ENCODE measurements around the gene MS4A15.
"Not testable (repeated sequence)": the region's sequence is repeated elsewhere in the genome, so short reads cannot be mapped to it uniquely, and the experiment has no call there.

MS4A15 gene

GRCh38 chr11:60756307-60757032, at the start of gene MS4A15:
Gene MS4A15 (plus strand): TSS chr11:60756867. CDS start chr11:60763734, 6,867 bp downstream.
- DNase-seq: no peak

GRCh38 chr11:60706931-60707330, 49.7 kb upstream of the MS4A15 start:
- DNase-seq: no peak

- DNase-seq: no peak
Measured at GRCh38 chr11:60710482-60710881, 46.2 kb upstream of the MS4A15 start.

GRCh38 chr11:60711276-60711675, 45.4 kb upstream of the MS4A15 start:
- no peak for DNase-seq

GRCh38 chr11:60713423-60713822, 43.2 kb upstream of the MS4A15 start:
- DNase-seq: not testable (repeated sequence)

GRCh38 chr11:60717956-60718355, 38.7 kb upstream of the MS4A15 start:
- no peak for DNase-seq

GRCh38 chr11:60718524-60719316, 37.9 kb upstream of the MS4A15 start:
- DNase-seq: no peak

GRCh38 chr11:60719391-60719790, 37.3 kb upstream of the MS4A15 start:
- DNase-seq: no peak

- no peak for DNase-seq
Measured at GRCh38 chr11:60720460-60720859, 36.2 kb upstream of the MS4A15 start.

- no peak for DNase-seq
Measured at GRCh38 chr11:60724420-60724819, 32.2 kb upstream of the MS4A15 start, which contains the start of gene MS4A18. Gene MS4A18 (plus strand): TSS chr11:60724720.

- no peak for DNase-seq
Measured at GRCh38 chr11:60725592-60725991, 31.1 kb upstream of the MS4A15 start.

- DNase-seq: no peak
Measured at GRCh38 chr11:60731586-60731985, 25.1 kb upstream of the MS4A15 start.

GRCh38 chr11:60734279-60734678, 22.4 kb upstream of the MS4A15 start:
- no peak for DNase-seq

GRCh38 chr11:60739114-60739513, 17.6 kb upstream of the MS4A15 start:
- no peak for DNase-seq

GRCh38 chr11:60740573-60740972, 16.1 kb upstream of the MS4A15 start:
- no peak for DNase-seq

- no peak for DNase-seq
Measured at GRCh38 chr11:60741421-60741820, 15.2 kb upstream of the MS4A15 start.

GRCh38 chr11:60743058-60743457, 13.6 kb upstream of the MS4A15 start:
- DNase-seq: no peak

GRCh38 chr11:60744114-60744513, 12.6 kb upstream of the MS4A15 start:
- DNase-seq: no peak

GRCh38 chr11:60747359-60747873, 9.3 kb upstream of the MS4A15 start:
- no peak for DNase-seq

GRCh38 chr11:60748225-60748624, 8.4 kb upstream of the MS4A15 start:
- no peak for DNase-seq

- no peak for DNase-seq
Measured at GRCh38 chr11:60748821-60749220, 7.8 kb upstream of the MS4A15 start.

GRCh38 chr11:60750911-60751310, 5.8 kb upstream of the MS4A15 start:
- DNase-seq: no peak

GRCh38 chr11:60753309-60753708, 3.4 kb upstream of the MS4A15 start:
- DNase-seq: no peak

GRCh38 chr11:60754887-60755286, 1.8 kb upstream of the MS4A15 start:
- no peak for DNase-seq

Data from GOT3 (cell line).